ENCODE data around the gene SLC17A7. TPM values are rescaled to one million over a fixed set of nuclear protein-coding genes. Genes with fewer than 3 reads are reported as not detected.

The SLC17A7 gene
- total RNA-seq, 8 experiments from 2014 or later: 0.16 to 1.9 (median 0.71) TPM; not detected in 1

DNA sequence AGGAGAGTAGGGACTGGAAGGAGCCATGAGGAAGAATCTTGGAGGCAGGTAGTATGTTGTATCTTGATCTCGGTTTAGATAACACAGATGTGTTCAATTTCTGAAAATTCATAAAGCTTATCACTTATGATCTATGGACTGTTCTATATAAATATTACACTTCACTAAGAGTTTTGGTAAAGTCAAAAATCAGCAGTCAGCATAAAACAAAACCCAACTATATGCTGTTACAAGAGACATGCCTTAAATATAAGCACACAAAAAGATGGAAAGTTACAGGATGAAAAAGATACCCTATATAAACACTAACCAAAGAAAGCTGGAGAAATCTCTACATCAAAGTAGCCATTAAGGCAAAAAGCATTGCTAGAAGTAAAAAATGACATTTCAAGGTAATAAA is 57.7 kb downstream of the SLC17A7 start:
- Histone ChIP-seq H3K4me1 (replicated peaks in 1 of 2) (no peaks in the 10 kb centered on the region), H3K27ac (no peak overlapping the region), H3K4me3 (no peak overlapping the region)
- 0 to 89% (median 72%) methylated on average over 1 of the region's 1 CpG; no CpG with 5 or more reads in 2 of the 10 experiments for WGBS, 10 experiments
- in situ Hi-C loops (cut with MboI; ENCODE audit: low pct_unique_long_range_greater_than_20kb in 2 of 9, low sequenced_read_pairs in 9 of 9, unreplicated experiment in 9 of 9): loop anchor here in 1 of 9 experiments (25.0 kb wide), 1 partner anchor 154 kb away; the partner anchor contains the start of gene RCN3
- ATAC-seq (replicated peaks in 6 of 8): no peak

DNA sequence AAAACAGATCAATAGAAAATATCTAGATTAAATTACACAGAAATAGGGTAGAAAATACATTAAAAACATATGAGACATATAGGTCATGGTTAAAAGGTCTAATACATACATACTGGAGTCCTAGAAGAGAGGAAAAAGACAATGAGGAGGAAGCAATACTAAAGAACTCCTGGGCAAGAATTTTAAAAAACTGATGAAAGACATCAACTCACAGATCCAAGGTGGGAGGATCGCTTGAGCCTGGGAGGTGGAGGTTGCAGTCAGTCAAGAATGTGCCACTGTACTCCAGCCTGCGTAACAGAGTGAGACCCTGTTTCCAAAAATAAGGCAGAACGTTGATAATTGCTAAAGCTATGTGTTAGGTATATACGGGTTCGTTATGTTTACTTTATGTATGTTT is 58.7 kb downstream of the SLC17A7 start:
- in situ Hi-C loops (cut with MboI; ENCODE audit: low pct_unique_long_range_greater_than_20kb in 2 of 9, low sequenced_read_pairs in 9 of 9, unreplicated experiment in 9 of 9): loop anchor here in 1 of 9 experiments (25.0 kb wide), 1 partner anchor 155 kb away; the partner anchor contains the start of gene RCN3
- Histone ChIP-seq H3K4me3 (no peak overlapping the region), H3K27ac (no peak overlapping the region), H3K4me1 (replicated peaks in 1 of 2) (no peaks in the 10 kb centered on the region)
- ATAC-seq (replicated peaks in 6 of 8): no peak
- 29 to 93% (median 67%) methylated on average over 1 to 5 of the region's 5 CpGs for WGBS, 10 experiments

DNA sequence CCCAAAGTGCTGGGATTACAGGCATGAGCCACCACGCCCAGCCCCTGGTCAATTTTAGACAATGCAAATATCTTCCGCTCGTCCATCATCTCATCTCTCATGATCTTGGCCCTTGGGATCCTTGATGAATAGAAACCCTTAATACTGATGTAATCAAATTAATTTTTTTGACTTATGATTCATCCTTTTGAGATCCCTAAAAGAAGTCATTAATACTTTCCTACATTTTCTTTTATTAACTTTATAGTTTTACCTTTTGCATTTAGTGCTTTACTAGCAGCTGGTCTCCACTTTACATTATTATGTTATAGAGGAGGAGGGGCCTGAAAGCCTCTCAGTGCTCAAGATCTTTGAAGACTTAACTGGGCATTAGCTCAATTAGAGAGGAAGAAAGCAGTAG is 60.9 kb downstream of the SLC17A7 start:
- no peak overlapping the region for H3K4me3 ChIP-seq
- WGBS, 10 experiments: 14 to 100% (median 76%) methylated on average over 1 to 3 of the region's 3 CpGs
- in situ Hi-C loops (cut with MboI; ENCODE audit: low pct_unique_long_range_greater_than_20kb in 2 of 9, low sequenced_read_pairs in 9 of 9, unreplicated experiment in 9 of 9): loop anchor here in 1 of 9 experiments (25.0 kb wide), 1 partner anchor 157 kb away; the partner anchor contains the start of gene RCN3

More for the DNA sequence above, 60.9 kb downstream of the SLC17A7 start:
- no peak for ATAC-seq (replicated peaks in 6 of 8)
- Histone ChIP-seq H3K4me1 (replicated peaks in 1 of 2) (no peaks in the 10 kb centered on the region), H3K27ac (no peak overlapping the region)

Other genes with a start within 250 kb of the SLC17A7 start
- 1 to 10 TPM in 4 of 8 experiments, under 1 TPM in 4; 0.51 to 2.4 (median 1.1) TPM for gene SLC6A16, start 116.3 kb downstream of the SLC17A7 start, total RNA-seq
- 10 to 100 TPM in 5 of 8 experiments, 1 to 10 TPM in 3; 2.8 to 40.2 (median 11.4) TPM for gene CD37, start 106.1 kb downstream of the SLC17A7 start, total RNA-seq
- gene TEAD2, start 79.1 kb downstream of the SLC17A7 start, total RNA-seq: 10 to 100 TPM in 6 of 8 experiments, 1 to 10 TPM in 2; 6.0 to 78.1 (median 14.2) TPM
- 1 to 10 TPM in 4 of 8 experiments, under 1 TPM in 2, not detected in 2; 0.38 to 5.2 (median 1.4) TPM for gene DKKL1, start 77.7 kb downstream of the SLC17A7 start, total RNA-seq
- 1 to 10 TPM in 2 of 8 experiments, under 1 TPM in 4, not detected in 2; 0.27 to 2.7 (median 0.51) TPM for gene KASH5, start 53.3 kb downstream of the SLC17A7 start, total RNA-seq
- 1 to 10 TPM in 1 of 8 experiments, not detected in 7; 1.2 TPM for gene PTH2, start 18.1 kb downstream of the SLC17A7 start, total RNA-seq
- 1 to 10 TPM in 1 of 8 experiments, under 1 TPM in 5, not detected in 2; 0.42 to 1.1 (median 0.67) TPM for gene GFY, start 16.1 kb downstream of the SLC17A7 start, total RNA-seq
- 10 to 100 TPM; 53.1 to 94.9 (median 76.4) TPM for gene PIH1D1, start 10.3 kb upstream of the SLC17A7 start, total RNA-seq
- 10 to 100 TPM in 4 of 8 experiments, 1 to 10 TPM in 4; 3.6 to 26.2 (median 10.8) TPM for gene ALDH16A1, start 11.7 kb upstream of the SLC17A7 start, total RNA-seq
- gene FLT3LG, start 32.7 kb upstream of the SLC17A7 start, total RNA-seq: 1 to 10 TPM in 5 of 8 experiments, under 1 TPM in 3; 0.22 to 8.7 (median 1.4) TPM
- 1,000 to 10,000 TPM; 2,225 to 4,117 (median 3,221) TPM for gene RPL13A, start 46.1 kb upstream of the SLC17A7 start, total RNA-seq
- 1,000 to 10,000 TPM; 2,973 to 6,174 (median 3,870) TPM for gene RPS11, start 54.9 kb upstream of the SLC17A7 start, total RNA-seq
- gene FCGRT, start 71.1 kb upstream of the SLC17A7 start, total RNA-seq: 10 to 100 TPM in 4 of 8 experiments, 1 to 10 TPM in 4; 2.2 to 70.6 (median 27.8) TPM
- gene RCN3, start 86.5 kb upstream of the SLC17A7 start, total RNA-seq: 10 to 100 TPM in 2 of 8 experiments, 1 to 10 TPM in 6; 2.0 to 13.2 (median 6.4) TPM
- 100 to 1,000 TPM in 2 of 8 experiments, 10 to 100 TPM in 6; 61.7 to 145 (median 76.6) TPM for gene NOSIP, start 139.0 kb upstream of the SLC17A7 start, total RNA-seq
- gene PRRG2, start 139.8 kb upstream of the SLC17A7 start, total RNA-seq: 1 to 10 TPM in 1 of 8 experiments, under 1 TPM in 7; 0.21 to 1.1 (median 0.60) TPM
- 10 to 100 TPM in 3 of 8 experiments, 1 to 10 TPM in 5; 3.3 to 18.8 (median 7.5) TPM for gene PRR12, start 149.7 kb upstream of the SLC17A7 start, total RNA-seq
- 10 to 100 TPM in 4 of 8 experiments, 1 to 10 TPM in 2, under 1 TPM in 2; 0.79 to 35.2 (median 7.5) TPM for gene RRAS, start 198.6 kb upstream of the SLC17A7 start, total RNA-seq
- gene SCAF1, start 200.7 kb upstream of the SLC17A7 start, total RNA-seq: 10 to 100 TPM; 10.1 to 33.0 (median 20.1) TPM
- gene IRF3, start 224.3 kb upstream of the SLC17A7 start, total RNA-seq: 100 to 1,000 TPM in 1 of 8 experiments, 10 to 100 TPM in 7; 40.8 to 110 (median 53.4) TPM
- 10 to 100 TPM in 3 of 8 experiments, 1 to 10 TPM in 5; 5.3 to 34.6 (median 8.2) TPM for gene BCL2L12, start 224.4 kb upstream of the SLC17A7 start, total RNA-seq
- gene PRMT1, start 235.7 kb upstream of the SLC17A7 start, total RNA-seq: 100 to 1,000 TPM; 190 to 369 (median 229) TPM
- gene ADM5, start 248.1 kb upstream of the SLC17A7 start, total RNA-seq: 1 to 10 TPM in 7 of 8 experiments, under 1 TPM in 1; 0.66 to 5.2 (median 2.1) TPM
- 10 to 100 TPM in 6 of 8 experiments, 1 to 10 TPM in 2; 4.7 to 65.7 (median 36.3) TPM for gene CPT1C, start 249.6 kb upstream of the SLC17A7 start, total RNA-seq

All from motor neuron (in vitro differentiated cells).